PFSK-1 (cell line): Measurements from ENCODE around the gene OR5M10.

Source experiments
- POLR2AphosphoS5 ChIP-seq: IDR thresholded peaks from 2 replicates; pipeline ENCODE4 v1.6.1; 2012; ENCODE audit warnings: low read depth, mild to moderate bottlenecking, control low read depth, low read length, moderate library complexity
- SIN3A ChIP-seq: IDR thresholded peaks from 2 replicates; pipeline ENCODE4 v1.6.1; 2012; ENCODE audit warnings: mild to moderate bottlenecking, low read length, moderate library complexity, borderline replicate concordance; ENCODE audit not compliant: insufficient read depth
- TF ChIP-seq, protein P1 (sequence below), 2 experiments: IDR thresholded peaks; 2 replicates each; pipeline versions ENCODE4 v1.6.1 to v1.8.0; 2011 to 2012; ENCODE audit warnings: low read depth in 2 of 2, low read length in 2 of 2, control low read depth in 1 of 2, inconsistent platforms in 1 of 2, mild to moderate bottlenecking in 1 of 2, moderate library complexity in 1 of 2; ENCODE audit not compliant: insufficient read depth in 1 of 2

GRCh38 chr11:56558574-56558973, 18.9 kb downstream of the OR5M10 start:
- TF ChIP-seq POLR2AphosphoS5, result no peak
- TF ChIP-seq, protein P1, sequence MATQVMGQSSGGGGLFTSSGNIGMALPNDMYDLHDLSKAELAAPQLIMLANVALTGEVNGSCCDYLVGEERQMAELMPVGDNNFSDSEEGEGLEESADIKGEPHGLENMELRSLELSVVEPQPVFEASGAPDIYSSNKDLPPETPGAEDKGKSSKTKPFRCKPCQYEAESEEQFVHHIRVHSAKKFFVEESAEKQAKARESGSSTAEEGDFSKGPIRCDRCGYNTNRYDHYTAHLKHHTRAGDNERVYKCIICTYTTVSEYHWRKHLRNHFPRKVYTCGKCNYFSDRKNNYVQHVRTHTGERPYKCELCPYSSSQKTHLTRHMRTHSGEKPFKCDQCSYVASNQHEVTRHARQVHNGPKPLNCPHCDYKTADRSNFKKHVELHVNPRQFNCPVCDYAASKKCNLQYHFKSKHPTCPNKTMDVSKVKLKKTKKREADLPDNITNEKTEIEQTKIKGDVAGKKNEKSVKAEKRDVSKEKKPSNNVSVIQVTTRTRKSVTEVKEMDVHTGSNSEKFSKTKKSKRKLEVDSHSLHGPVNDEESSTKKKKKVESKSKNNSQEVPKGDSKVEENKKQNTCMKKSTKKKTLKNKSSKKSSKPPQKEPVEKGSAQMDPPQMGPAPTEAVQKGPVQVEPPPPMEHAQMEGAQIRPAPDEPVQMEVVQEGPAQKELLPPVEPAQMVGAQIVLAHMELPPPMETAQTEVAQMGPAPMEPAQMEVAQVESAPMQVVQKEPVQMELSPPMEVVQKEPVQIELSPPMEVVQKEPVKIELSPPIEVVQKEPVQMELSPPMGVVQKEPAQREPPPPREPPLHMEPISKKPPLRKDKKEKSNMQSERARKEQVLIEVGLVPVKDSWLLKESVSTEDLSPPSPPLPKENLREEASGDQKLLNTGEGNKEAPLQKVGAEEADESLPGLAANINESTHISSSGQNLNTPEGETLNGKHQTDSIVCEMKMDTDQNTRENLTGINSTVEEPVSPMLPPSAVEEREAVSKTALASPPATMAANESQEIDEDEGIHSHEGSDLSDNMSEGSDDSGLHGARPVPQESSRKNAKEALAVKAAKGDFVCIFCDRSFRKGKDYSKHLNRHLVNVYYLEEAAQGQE (IDR thresholded peaks at IDR 0.05; ENCODE audit: insufficient read depth in 1 of 2, low read depth in 2 of 2, low read length in 2 of 2), result no peak
- TF ChIP-seq SIN3A, result no peak
